ENCODE measurements around the gene AKR1B1.

- TF ChIP-seq CTCF (IDR thresholded peaks at IDR 0.05), result no peak
- TF ChIP-seq POLR2A (IDR thresholded peaks at IDR 0.05), result no peak
These were observed 63.3 kb downstream of the AKR1B1 start for GRCh38 chr7:134395604-134396003.

All from lower leg skin (tissue), 3 donors.